Glutamatergic neuron (in vitro differentiated cells): ENCODE results near the gene OVOL2. TPM values are rescaled to one million over a fixed set of nuclear protein-coding genes. Genes with fewer than 3 reads are reported as not detected.

Experiments used
- DNase-seq: peaks from one replicate; pipeline ENCODE4 v3.0.0; 2022
- H3K27ac Mint-ChIP-seq: one replicate; pipeline ENCODE4 v1.8.0; 2020; ENCODE audit warnings: mild to moderate bottlenecking, mixed read lengths, inconsistent platforms; ENCODE audit not compliant: unreplicated experiment
- H3K27me3 Mint-ChIP-seq: one replicate; pipeline ENCODE4 v1.8.0; 2020; ENCODE audit warnings: mild to moderate bottlenecking, moderate library complexity, mixed read lengths, inconsistent platforms; ENCODE audit not compliant: unreplicated experiment
- H3K36me3 Mint-ChIP-seq: one replicate; pipeline ENCODE4 v1.8.0; 2020; ENCODE audit warnings: mild to moderate bottlenecking, mixed read lengths, inconsistent platforms; ENCODE audit not compliant: unreplicated experiment
- H3K4me1 Mint-ChIP-seq: one replicate; pipeline ENCODE4 v1.8.0; 2020; ENCODE audit warnings: mild to moderate bottlenecking, low read depth, mixed read lengths, inconsistent platforms; ENCODE audit not compliant: unreplicated experiment
- H3K4me3 Mint-ChIP-seq: one replicate; pipeline ENCODE4 v1.8.0; 2020; ENCODE audit warnings: mild to moderate bottlenecking, mixed read lengths, inconsistent platforms; ENCODE audit not compliant: unreplicated experiment
- H3K9me3 Mint-ChIP-seq: one replicate; pipeline ENCODE4 v1.8.0; 2020; ENCODE audit warnings: mild to moderate bottlenecking, moderate library complexity, mixed read lengths, inconsistent platforms; ENCODE audit not compliant: unreplicated experiment
- total RNA-seq: library from RNA; stranded (reverse); fragmentation: NEBNext Ultra II Directional; extraction: Animal tissue kit (Norgen Biotek cat#: 25700); gene quantifications from one replicate; pipeline ENCODE4 v1.2.1, GENCODE V29; 2021; ENCODE audit not compliant: unreplicated experiment
- TF ChIP-seq, protein P1 (sequence below): fragments of 200-600 bp; sonication (generic); IDR thresholded peaks from one replicate; pipeline ENCODE4 v1.5.0; 2021; ENCODE audit not compliant: partially characterized antibody, unreplicated experiment

Gene OVOL2
- total RNA-seq, 1 donor from 2014 or later = not detected

DNA sequence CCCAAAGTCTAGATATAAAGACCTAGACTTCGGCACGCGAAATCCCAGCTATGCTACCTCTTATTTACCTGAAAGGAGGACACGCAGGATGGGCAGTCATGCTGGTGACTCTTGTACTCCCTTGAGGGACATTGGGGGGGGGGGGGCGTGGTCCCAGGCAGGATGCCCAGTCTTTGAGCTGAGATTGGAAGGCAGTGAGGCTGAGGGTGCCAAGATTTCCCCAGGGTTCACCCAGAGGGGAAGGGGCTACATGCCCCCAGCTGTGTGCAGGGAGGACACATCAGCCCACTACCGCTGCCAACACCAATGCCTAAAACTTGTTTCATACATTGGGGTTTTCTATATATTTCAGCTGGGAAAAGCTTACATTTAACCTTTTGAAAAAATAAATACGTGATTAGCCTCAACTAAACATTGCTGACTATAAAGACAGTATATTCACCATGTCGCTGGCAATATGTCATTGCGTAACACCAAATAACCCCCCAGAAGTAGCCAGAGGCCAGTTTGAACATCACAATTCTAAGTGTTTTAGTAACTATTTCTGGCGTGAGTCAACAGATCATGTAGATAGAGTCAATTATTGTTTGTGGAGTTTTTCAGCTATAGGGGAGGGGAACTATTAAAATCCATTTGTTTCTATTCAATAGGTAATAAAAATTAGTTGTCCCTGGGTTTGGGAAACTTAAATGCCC lies 67.3 kb downstream of the OVOL2 start:
- Mint-ChIP-seq H3K4me3 (no peak overlapping the region), H3K27ac (no peak overlapping the region), H3K27me3 (no peaks in the 10 kb centered on the region), H3K36me3 (no peaks in the 10 kb centered on the region), H3K9me3 (no peaks in the 10 kb centered on the region), H3K4me1 (no peaks in the 10 kb centered on the region)
- DNase-seq = no peak
- TF ChIP-seq, protein P1, sequence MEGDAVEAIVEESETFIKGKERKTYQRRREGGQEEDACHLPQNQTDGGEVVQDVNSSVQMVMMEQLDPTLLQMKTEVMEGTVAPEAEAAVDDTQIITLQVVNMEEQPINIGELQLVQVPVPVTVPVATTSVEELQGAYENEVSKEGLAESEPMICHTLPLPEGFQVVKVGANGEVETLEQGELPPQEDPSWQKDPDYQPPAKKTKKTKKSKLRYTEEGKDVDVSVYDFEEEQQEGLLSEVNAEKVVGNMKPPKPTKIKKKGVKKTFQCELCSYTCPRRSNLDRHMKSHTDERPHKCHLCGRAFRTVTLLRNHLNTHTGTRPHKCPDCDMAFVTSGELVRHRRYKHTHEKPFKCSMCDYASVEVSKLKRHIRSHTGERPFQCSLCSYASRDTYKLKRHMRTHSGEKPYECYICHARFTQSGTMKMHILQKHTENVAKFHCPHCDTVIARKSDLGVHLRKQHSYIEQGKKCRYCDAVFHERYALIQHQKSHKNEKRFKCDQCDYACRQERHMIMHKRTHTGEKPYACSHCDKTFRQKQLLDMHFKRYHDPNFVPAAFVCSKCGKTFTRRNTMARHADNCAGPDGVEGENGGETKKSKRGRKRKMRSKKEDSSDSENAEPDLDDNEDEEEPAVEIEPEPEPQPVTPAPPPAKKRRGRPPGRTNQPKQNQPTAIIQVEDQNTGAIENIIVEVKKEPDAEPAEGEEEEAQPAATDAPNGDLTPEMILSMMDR = no peak

DNA sequence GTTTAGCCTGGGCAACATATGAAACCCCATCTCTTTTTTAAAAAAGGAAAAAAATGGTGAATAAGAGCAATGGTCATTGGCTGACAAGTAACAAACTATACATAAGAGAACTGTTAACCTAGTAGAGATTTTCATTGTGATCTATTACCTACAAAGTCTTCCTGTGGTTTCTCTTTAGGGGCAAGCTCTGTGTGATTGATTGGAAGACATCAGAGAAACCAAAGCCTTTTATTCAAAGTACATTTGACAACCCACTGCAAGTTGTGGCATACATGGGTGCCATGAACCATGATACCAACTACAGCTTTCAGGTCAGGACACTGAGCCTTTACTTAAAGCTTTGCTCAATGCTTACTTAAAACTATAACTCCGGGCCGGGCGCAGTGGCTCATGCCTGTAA lies 69.7 kb downstream of the OVOL2 start:
- TF ChIP-seq, protein P1 = no peak
- Mint-ChIP-seq H3K27ac (no peak overlapping the region), H3K27me3 (no peaks in the 10 kb centered on the region), H3K4me3 (no peak overlapping the region), H3K9me3 (no peaks in the 10 kb centered on the region), H3K4me1 (no peaks in the 10 kb centered on the region), H3K36me3 (no peaks in the 10 kb centered on the region)
- no peak for DNase-seq

DNA sequence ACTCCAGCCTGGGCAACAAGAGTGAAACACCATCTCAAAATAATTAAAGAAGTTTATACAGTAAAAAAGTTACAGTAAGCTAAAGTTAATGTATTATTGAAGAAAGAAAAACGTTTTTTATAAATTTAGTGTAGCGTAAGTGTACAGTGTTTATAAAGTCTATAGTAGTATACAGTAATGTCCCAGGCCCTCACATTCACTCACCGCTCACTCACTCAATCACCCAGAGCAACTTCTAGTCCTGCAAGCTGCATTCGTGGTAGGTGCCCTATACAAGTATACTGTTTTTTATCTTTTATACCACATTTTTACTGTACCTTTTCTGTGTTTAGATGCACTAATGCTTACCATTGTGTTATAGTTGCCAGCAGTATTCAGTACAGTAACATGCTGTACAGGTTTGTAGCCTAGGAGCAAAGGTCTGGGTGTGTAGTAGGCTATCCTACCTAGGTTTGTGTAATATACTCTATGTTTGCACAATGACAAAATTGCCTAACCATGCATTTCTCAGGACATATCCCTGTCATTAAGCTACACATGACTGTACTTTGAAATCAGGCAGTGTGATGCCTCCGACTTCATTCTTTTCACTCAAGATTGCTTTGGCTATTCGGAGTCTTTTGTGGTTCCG lies 72.2 kb downstream of the OVOL2 start:
- no peak for DNase-seq

DNA sequence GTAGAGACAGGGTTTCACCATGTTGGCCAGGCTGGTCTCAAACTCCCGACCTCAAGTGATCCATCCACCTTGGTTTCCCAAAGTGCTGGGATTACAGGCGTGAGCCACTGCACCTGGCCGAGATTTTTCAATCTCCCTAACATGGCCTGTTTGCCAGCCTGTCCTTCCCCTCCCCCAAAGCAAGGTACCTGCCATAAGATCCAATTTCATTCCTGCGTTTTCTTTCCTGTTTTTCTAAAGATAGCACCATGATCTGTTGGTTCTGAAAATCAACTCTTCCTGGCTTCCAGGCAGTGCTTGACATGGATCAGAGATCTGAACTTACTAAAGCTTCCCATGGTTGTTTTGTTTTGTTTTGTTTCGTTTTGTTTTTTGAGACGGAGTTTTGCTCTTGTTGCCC lies 81.4 kb downstream of the OVOL2 start:
- TF ChIP-seq, protein P1 = no peak
- Mint-ChIP-seq H3K4me1 (peaks cover 7% of the 10 kb centered on the region), H3K9me3 (no peaks in the 10 kb centered on the region), H3K27ac (no peak overlapping the region), H3K27me3 (no peaks in the 10 kb centered on the region), H3K4me3 (no peak overlapping the region), H3K36me3 (no peaks in the 10 kb centered on the region)
- no peak for DNase-seq

More for the DNA sequence above, 72.2 kb downstream of the OVOL2 start:
- H3K4me3 Mint-ChIP-seq = no peak overlapping the region
- H3K27me3 Mint-ChIP-seq = no peaks in the 10 kb centered on the region
- TF ChIP-seq, protein P1 = no peak
- H3K4me1 Mint-ChIP-seq = no peaks in the 10 kb centered on the region
- no peaks in the 10 kb centered on the region for H3K36me3 Mint-ChIP-seq
- no peak overlapping the region for H3K27ac Mint-ChIP-seq
- H3K9me3 Mint-ChIP-seq = no peaks in the 10 kb centered on the region

Other genes with a start within 250 kb of the OVOL2 start
- 43.2 TPM for gene SNX5, start 89.1 kb downstream of the OVOL2 start, total RNA-seq
- gene MGME1, start 88.9 kb downstream of the OVOL2 start, total RNA-seq = 4.8 TPM
- gene KAT14, start 79.9 kb upstream of the OVOL2 start, total RNA-seq = 14.2 TPM
- 13.7 TPM for gene PET117, start 79.9 kb upstream of the OVOL2 start, total RNA-seq
- 27.3 TPM for gene ZNF133, start 230.6 kb upstream of the OVOL2 start, total RNA-seq